GM12801 (cell line): Measurements from ENCODE around the gene TNS3.

ENCODE experiments used
- CTCF ChIP-seq: IDR thresholded peaks from one replicate; pipeline ENCODE4 v1.5.1; 2011; ENCODE audit warnings: control low read depth; ENCODE audit not compliant: insufficient read length; ENCODE audit errors: extremely low read depth

The TNS3 gene

GRCh38 chr7:47361746-47362215 lies 220.1 kb downstream of the TNS3 start:
- TF ChIP-seq CTCF: no peak

- TF ChIP-seq CTCF: no peak
Observed at GRCh38 chr7:47361236-47361635, 220.7 kb downstream of the TNS3 start.

- TF ChIP-seq CTCF: no peak
Observed at GRCh38 chr7:47360301-47360900, 221.5 kb downstream of the TNS3 start.

- no peak for TF ChIP-seq CTCF
Observed at GRCh38 chr7:47358944-47359588, 222.8 kb downstream of the TNS3 start.

- no peak for TF ChIP-seq CTCF
Observed at GRCh38 chr7:47358357-47358756, 223.6 kb downstream of the TNS3 start.

GRCh38 chr7:47357863-47358262 lies 224.0 kb downstream of the TNS3 start:
- TF ChIP-seq CTCF: no peak

- no peak for TF ChIP-seq CTCF
Observed at GRCh38 chr7:47357361-47357760, 224.6 kb downstream of the TNS3 start.
